HG02642 (cell line): Measurements from ENCODE around the gene NXPH4.

ENCODE experiments used
- ATAC-seq: cut with Tn5 transposase; IDR thresholded peaks from one replicate; pipeline ENCODE4 v1.9.1; 2021; ENCODE audit warnings: mild to moderate bottlenecking; ENCODE audit not compliant: unreplicated experiment, poor library complexity

The NXPH4 gene

DNA sequence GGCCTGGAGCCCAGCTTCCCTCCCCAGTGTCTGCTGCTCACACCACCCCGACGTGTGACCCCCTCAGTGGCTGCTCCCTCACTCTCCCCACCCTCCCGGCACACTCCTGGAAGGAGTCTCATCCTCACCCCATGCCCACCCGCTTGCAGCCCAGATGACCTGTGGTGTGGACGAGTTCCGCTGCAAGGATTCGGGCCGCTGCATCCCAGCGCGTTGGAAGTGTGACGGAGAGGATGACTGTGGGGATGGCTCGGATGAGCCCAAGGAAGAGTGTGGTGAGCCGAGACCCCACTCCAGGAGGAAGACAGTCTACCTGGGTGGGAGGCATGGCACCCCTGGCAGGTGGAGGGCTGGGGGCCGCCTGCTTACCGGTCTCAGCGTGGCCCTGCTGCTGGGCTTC lies 15.0 kb upstream of the NXPH4 start:
- no peak for ATAC-seq

DNA sequence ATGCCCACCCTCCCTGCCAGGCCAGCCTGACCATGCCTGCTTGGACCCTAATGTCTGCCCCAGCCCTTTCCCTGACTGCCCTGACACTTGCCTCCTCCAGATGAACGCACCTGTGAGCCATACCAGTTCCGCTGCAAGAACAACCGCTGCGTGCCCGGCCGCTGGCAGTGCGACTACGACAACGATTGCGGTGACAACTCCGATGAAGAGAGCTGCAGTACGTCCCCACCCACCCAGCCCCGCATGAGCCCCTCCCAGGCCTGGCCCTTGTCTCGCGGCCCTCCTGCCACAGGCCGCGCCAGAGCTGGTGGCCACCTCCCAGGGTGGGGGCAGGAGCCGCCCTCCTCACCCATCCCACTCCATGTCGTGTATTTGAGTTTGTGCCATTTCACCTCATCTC lies 14.3 kb upstream of the NXPH4 start:
- no peak for ATAC-seq

DNA sequence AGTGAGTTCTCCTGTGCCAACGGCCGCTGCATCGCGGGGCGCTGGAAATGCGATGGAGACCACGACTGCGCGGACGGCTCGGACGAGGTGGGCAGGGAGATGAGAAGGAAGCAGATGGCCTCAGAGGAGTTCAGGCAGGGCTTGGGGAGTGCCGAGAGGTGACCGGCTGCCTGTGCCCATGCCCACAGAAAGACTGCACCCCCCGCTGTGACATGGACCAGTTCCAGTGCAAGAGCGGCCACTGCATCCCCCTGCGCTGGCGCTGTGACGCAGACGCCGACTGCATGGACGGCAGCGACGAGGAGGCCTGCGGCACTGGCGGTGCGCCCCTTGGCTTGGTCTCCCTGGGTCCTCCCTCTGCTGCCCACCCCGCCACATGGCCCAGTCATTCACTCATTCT lies 13.4 kb upstream of the NXPH4 start:
- no peak for ATAC-seq

DNA sequence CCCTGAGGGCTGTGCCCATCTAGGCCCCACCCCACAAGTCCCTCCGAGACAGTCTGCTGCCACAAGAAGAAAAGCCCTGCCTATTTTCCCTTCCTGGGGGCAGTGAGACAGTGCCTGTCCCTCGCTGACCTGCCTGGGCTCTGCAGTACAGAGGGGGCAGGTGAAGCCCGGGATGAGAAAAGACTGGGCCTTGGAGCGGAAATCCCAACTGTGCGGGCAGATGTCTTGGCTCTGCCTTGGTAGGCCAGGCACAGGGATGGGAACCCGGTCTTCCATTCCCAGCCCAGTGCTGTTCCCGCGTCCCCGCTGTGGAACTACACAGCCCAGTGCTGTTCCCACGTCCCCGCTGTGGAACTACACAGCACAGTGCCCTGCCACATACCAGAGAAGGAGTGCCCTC lies 12.8 kb upstream of the NXPH4 start:
- ATAC-seq = no peak

DNA sequence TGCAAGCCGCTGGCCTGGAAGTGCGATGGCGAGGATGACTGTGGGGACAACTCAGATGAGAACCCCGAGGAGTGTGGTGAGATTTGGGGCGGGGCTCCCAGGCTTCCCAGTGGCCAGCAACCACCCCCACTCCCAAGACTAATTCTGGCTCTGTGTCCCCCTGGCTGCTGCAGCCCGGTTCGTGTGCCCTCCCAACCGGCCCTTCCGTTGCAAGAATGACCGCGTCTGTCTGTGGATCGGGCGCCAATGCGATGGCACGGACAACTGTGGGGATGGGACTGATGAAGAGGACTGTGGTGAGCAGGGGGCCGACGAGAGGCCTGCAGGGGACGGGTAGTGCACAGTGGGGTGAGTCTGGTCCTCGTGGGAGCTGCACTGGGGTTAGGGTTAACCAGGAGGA lies 12.1 kb upstream of the NXPH4 start:
- no peak for ATAC-seq

DNA sequence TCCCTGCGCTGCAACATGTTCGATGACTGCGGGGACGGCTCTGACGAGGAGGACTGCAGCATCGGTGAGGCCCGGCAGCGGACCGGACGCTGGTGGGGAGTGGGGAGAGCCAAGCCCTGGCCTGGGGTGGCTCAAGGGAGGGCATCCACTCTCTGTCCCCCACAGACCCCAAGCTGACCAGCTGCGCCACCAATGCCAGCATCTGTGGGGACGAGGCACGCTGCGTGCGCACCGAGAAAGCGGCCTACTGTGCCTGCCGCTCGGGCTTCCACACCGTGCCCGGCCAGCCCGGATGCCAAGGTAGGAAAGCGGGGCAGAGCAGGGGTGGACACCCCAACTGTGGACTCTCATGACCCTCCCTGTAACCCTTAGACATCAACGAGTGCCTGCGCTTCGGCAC lies 11.4 kb upstream of the NXPH4 start:
- no peak for ATAC-seq

DNA sequence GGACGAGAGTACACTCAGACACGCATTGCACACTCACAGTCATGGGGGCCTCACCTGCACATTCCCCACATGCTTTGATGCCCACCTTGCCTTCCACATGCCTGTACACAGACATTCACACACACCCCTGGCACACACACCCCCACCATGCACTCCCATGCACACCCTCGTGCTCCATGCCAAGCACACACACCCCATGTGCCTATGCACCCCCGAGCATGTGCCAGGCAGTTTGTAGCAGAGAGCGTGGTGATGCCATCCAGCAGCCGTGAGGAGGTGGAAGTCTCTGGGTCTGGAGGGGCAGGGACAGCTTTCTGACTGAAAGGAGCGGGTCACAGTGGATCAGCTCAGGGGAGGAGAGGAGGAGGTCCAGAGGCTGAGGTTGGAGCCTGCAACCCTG lies 10.7 kb upstream of the NXPH4 start:
- no peak for ATAC-seq

DNA sequence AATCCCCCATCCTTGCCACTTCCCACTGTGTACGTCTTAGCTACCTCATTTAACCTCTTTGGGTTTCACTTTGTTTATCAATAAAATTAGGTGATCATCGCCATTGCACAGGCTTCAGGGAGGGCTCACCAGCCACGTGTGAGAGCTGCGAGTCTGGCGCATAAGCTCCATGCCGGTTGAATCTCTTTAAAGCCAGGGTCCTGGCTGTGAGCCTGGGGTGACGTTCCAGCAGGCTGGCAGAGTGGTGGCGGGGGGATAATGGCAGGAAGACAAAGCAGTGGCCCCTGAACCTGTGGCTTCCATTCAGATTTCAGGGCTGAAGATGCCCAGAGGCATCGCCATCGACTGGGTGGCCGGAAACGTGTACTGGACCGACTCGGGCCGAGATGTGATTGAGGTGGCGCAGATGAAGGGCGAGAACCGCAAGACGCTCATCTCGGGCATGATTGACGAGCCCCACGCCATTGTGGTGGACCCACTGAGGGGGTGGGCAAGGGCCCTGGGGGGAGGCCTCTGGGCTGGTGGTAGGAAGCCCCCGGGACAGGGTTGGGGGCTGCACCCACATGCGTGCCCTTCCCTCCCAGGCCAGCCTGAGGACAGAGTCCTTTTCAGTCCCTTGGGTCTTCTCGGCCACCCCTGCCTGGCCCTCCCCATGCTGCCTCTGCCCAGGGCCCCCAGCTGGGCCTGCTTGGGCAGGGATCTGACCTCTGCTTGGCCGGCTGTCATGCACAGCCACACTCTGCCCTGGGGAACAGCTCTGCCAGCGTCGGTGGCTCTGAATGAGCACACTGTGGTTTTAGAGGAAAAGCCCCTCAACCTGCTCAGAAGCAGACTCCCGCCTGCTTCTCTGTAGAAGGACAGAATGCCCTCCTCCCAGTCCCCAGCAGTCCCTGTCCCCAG lies 8.6 kb upstream of the NXPH4 start:
- no peak for ATAC-seq

DNA sequence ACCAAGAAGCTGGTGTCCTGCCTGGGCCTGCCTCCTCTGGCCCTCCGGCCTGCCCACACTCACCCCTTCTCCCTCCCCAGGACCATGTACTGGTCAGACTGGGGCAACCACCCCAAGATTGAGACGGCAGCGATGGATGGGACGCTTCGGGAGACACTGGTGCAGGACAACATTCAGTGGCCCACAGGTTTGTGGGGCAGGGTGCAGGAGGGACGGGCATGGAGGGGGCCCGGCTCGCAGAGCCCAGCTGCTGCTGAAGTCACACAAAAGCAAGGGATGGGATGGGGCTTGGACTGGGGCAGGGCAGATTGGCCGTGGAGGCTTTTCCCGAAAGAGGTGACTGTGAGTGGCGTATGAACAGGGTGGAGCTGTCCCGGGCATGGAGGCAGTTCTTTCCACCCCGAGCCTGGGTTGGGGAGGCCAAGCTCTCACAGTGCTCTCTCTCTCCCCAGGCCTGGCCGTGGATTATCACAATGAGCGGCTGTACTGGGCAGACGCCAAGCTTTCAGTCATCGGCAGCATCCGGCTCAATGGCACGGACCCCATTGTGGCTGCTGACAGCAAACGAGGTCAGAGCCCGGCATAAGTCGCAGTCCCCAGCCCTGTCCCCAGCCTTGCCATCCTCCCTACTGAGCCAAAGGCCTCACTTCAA lies 7.8 kb upstream of the NXPH4 start:
- ATAC-seq = no peak

DNA sequence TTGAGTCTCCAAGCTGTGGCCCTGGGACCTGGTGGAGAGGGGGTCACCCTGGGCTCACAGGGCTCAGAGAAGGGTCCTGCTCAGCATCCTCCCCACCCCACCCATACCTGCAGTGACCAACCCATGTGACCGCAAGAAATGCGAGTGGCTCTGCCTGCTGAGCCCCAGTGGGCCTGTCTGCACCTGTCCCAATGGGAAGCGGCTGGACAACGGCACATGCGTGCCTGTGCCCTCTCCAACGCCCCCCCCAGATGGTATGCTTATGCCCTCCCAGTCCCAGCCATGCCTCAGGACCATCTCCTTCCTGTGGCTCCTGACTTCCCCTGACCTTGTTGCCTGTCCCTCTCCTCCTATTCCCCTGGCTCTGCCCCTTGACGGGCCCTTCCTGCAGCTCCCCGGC lies 6.7 kb upstream of the NXPH4 start:
- ATAC-seq = no peak

DNA sequence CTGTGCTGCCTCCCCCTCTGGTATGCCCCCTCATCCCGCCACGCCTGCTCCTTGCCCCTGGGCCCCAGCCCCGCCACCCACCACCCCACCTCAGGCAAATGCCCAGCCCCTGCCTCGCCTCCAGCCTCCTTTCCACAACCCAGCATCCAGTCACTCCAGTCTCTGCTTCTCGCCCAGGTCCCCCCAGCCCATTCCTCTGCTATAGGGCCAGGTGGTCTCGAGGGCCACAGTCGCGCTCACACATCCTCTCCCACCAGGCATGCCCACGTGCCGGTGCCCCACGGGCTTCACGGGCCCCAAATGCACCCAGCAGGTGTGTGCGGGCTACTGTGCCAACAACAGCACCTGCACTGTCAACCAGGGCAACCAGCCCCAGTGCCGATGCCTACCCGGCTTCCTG lies 6.1 kb upstream of the NXPH4 start:
- ATAC-seq = no peak

DNA sequence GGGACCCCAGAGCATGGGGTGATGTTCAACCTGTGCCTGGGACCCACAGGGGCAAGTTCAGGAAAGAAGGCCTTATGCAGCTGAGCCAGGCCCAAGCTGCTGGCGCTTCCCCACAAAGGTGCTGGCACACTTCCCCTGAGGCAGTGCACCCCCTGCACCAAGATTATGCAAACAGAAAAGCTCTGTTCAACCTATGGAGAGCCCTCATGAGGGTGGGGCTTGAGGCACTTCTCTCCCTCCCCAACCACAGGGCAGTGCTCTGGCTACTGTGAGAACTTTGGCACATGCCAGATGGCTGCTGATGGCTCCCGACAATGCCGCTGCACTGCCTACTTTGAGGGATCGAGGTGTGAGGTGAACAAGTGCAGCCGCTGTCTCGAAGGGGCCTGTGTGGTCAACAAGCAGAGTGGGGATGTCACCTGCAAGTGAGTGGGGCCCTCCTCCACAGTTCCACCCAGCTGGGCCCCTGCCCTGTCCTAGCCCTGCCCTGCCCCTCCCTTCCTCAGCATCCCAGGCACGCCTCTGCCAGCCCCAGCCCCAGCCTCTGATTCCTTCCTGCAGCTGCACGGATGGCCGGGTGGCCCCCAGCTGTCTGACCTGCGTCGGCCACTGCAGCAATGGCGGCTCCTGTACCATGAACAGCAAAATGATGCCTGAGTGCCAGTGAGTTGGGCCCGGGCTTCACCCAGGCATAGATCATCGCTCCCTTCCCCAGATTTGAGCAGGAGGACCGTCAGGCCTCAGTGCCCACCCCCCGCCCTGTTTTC lies 5.5 kb upstream of the NXPH4 start:
- no peak for ATAC-seq

DNA sequence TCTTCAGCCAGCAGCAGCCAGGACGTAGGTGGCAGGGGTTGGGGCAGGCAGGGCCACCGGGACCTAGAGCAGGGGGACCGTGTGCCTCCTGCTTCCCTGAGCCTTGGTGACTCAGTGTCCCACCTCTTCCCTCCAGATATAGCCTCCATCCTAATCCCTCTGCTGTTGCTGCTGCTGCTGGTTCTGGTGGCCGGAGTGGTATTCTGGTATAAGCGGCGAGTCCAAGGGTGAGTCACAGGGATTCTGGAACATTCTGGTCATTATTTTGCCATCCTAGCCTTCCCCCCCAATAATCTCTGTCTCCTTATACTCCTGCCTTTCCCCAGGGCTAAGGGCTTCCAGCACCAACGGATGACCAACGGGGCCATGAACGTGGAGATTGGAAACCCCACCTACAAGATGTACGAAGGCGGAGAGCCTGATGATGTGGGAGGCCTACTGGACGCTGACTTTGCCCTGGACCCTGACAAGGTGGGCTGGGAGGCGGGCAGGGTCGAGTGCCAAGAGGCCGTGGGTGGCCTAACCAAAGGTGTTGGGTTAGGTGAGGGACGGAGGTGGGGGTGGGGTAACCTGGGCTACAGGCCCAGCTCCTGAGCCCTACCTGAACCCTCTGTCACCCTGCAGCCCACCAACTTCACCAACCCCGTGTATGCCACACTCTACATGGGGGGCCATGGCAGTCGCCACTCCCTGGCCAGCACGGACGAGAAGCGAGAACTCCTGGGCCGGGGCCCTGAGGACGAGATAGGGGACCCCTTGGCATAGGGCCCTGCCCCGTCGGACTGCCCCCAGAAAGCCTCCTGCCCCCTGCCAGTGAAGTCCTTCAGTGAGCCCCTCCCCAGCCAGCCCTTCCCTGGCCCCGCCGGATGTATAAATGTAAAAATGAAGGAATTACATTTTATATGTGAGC lies 4.5 kb upstream of the NXPH4 start:
- ATAC-seq = no peak

DNA sequence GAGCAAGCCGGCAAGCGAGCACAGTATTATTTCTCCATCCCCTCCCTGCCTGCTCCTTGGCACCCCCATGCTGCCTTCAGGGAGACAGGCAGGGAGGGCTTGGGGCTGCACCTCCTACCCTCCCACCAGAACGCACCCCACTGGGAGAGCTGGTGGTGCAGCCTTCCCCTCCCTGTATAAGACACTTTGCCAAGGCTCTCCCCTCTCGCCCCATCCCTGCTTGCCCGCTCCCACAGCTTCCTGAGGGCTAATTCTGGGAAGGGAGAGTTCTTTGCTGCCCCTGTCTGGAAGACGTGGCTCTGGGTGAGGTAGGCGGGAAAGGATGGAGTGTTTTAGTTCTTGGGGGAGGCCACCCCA lies 3.9 kb upstream of the NXPH4 start:
- ATAC-seq = no peak

DNA sequence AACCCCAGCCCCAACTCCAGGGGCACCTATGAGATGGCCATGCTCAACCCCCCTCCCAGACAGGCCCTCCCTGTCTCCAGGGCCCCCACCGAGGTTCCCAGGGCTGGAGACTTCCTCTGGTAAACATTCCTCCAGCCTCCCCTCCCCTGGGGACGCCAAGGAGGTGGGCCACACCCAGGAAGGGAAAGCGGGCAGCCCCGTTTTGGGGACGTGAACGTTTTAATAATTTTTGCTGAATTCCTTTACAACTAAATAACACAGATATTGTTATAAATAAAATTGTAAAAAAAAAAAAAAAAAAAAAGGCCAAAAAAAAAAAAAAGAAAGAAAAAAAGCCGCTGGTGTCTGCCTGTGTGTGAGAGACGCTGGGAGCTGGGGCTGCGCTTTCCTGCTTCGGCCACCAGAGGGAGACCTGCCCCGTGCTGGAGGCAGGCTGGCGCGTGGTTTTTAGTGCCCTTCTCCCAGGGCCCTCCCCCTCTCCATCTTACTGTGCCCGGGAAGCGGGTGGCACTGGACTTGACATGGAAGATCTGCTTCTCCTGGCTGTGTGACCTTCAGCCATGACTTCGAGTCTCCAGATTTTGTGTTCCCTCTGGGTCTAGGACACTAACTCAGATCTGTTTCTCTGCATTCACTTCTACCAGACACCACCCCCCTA lies 3.4 kb upstream of the NXPH4 start:
- peak; percentile 42 for ATAC-seq

DNA sequence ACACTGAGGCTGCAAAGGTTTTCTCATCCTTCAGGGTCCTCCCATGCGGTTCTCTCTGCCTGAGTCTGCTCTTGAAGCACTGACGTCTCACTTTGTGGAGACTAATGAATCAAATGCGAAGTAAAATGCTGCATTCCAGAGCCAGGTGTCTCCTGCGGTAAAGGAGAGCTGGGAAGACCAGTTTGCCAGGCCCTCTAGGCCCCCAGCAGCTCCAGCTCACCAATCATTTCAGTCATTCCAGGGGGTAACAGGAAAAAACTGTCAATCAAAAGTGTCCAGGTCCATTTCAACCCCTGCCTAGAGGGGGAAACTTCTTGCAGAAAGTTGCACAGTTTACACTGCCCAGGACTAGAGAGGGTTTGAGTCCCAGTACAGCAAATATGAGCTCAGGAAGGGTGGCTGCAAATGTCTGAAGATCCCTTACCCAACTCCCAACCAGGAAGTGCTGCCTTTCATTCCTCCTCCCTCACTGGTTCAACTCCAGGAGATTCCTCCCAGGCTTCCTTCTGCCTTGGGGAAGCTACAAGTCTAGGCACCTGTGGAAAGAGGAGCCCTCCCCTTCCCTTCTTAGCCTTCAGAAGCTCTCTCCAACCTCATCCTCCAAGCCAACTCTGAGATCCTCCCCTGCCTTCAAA lies 2.7 kb upstream of the NXPH4 start:
- ATAC-seq = no peak

DNA sequence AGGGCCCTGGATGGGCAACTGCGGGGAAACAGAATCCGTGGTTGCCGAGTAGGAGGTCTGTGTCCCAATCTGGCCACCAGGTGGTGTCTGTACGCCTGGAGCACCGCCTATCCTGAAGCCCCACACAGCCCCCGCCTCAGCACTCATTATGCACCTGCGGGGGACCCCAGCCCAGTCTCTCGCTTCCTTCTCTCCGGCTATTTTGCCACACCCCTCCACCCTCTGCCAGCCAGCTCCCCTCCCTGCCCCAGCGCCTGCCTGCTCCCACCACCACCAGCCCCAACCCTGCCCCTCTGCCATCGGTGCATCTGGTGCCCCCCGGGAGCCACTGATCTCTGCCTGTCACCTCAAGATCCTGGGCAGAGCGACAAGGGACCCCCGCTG lies 2.2 kb upstream of the NXPH4 start:
- ATAC-seq = no peak

DNA sequence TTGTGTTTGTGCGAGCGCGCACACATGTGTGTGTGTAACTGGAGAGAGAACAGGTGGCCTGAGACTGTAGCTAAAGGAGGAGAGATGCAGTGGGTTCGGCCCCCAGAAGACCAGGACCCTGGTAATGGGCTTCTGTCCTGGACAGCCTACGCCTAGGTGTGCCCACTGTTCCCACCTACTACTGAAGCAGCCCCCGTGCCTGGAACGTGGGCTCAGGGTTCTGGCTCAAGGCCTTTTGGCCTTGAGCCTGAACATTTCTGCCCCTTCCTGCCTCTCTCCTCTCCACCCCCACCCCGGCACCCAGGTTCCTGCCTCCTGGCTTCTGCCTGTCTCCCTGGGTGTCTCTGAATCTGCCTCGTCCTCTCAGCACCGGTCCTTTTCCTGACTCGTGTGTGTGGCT lies 1.5 kb upstream of the NXPH4 start:
- no peak for ATAC-seq

DNA sequence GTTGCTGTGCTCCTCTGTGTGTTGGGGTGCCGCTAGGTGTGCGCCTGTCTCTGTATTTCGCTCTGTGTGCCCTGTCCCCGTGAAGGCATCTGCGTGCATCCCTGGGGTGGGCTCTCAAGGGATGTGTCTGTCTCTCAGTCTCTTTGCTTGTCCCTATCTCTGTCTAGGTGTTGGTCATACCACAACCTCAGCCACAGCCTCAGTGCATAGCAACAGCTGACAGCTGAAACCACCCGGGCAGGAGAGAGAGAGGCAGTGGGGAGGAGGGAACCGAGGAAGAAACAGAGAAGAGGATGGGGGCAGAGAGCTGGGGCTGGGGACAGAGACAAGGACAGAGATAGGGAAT lies 953 bp upstream of the NXPH4 start:
- no peak for ATAC-seq
